Activated CD8-positive, alpha-beta memory T cell treated with anti-CD3 and anti-CD28 coated beads for 1 hour (primary cell): Measurements from ENCODE around the gene SPDYE1.
A peak's percentile ranks its signal among the peaks of the same experiment; 100 is the strongest.
"Not testable (repeated sequence)": the region's sequence is repeated elsewhere in the genome, so short reads cannot be mapped to it uniquely, and the experiment has no call there.

Source experiments
- DNase-seq, 2 donors: peaks; one replicate each; pipeline ENCODE4 v3.0.0-alpha.2; 2020; ENCODE audit warnings: low read depth in 1 of 2; ENCODE audit errors: extremely low read depth in 1 of 2

Gene SPDYE1

DNA sequence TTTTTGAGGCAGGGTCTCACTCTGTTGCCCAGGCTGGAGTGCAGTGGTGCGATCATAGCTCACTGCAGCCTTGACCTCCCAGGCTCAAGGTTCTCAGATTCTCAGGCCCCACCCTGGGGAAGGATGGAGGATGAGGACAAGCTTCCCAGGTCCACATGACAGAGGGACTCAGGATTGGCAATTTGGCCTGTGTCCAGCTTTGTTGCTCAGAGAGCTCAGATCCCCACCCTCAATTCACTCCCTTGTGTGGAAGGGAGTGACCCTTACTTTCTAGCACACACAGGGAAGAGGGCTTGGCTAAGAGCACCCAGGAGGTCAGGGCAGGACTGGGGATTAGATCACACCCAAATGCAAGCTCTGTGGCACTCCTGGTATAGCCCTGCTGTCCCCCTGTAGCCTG lies 6.9 kb upstream of the SPDYE1 start:
- not testable (repeated sequence) for DNase-seq

DNA sequence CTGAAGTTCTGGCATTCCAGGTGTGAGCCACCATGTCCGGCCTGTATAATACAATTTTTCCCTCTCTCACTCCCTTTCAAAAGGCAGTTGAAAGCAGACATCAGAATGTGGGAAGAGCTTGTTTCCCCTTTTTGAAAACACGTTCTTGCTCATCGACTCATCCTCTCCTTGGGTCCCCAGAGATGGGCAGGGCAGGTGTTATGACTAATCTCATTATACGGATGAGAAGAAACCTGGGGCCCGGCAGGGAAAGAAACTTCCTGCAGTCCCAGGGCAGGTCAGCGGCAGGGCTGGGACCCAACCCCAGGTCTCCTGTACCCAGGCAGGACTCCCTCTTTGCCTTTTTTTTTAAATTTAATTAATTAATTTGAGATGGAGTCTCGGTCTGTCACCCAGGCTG lies 4.8 kb upstream of the SPDYE1 start:
- not testable (repeated sequence) for DNase-seq

DNA sequence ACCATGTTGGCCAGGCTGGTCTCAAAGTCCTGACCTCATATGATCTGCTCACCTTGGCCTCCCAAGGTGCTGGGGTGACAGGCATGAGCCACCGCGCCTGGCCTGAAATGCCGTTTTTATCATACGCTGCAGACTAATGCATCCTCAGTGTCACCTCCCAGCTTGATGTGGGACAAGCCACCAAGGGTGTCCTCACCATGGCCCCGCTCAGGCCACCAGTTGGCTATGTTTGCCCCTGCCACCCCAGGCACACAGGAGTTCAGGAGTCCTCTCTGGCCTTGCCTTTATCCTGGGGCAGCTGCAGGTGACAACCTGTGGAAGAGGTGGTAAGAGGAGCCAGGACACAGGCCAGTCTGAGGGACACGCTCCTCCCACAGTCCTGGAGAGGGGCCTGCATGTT lies 3.0 kb upstream of the SPDYE1 start:
- DNase-seq, result not testable (repeated sequence)

DNA sequence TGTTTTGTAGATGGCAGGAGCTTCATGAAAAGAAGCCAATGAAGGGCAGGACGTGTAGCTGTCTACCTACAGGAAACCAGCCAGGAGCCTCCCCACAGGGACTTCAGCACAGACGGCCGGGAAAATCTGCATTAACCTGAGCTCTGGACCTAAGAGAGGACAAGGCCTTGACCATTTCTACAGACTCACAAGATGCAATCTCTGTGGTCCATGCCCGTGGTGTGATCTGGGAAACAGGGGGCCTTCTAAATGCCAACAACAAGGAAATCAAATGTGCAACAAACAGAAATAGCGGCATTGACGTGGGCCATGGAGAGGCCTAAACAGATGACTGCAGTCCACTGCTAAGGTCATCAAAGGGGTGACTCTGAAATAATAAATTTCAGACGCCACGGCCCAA lies 14.4 kb downstream of the SPDYE1 start:
- not testable (repeated sequence) for DNase-seq

DNA sequence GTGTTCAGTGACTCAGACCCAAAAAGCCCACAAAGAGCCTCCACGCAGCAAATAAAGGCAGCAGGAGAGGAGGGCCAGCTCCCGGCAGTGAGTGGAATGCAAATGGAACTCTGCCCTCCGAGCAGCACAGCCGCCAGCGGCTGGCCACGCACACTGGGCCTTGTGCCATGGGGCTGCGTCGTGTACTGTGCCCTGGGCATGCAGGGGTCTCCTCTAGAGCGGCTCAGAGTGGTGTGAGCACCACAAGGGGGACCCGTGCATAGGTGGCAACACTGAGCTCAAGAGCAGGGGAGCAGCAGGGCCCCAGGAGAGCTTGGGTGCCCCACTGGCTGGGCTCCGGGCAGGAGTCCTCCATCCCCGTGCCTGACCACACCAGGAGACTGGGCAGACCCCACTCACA lies 17.4 kb downstream of the SPDYE1 start:
- not testable (repeated sequence) for DNase-seq

DNA sequence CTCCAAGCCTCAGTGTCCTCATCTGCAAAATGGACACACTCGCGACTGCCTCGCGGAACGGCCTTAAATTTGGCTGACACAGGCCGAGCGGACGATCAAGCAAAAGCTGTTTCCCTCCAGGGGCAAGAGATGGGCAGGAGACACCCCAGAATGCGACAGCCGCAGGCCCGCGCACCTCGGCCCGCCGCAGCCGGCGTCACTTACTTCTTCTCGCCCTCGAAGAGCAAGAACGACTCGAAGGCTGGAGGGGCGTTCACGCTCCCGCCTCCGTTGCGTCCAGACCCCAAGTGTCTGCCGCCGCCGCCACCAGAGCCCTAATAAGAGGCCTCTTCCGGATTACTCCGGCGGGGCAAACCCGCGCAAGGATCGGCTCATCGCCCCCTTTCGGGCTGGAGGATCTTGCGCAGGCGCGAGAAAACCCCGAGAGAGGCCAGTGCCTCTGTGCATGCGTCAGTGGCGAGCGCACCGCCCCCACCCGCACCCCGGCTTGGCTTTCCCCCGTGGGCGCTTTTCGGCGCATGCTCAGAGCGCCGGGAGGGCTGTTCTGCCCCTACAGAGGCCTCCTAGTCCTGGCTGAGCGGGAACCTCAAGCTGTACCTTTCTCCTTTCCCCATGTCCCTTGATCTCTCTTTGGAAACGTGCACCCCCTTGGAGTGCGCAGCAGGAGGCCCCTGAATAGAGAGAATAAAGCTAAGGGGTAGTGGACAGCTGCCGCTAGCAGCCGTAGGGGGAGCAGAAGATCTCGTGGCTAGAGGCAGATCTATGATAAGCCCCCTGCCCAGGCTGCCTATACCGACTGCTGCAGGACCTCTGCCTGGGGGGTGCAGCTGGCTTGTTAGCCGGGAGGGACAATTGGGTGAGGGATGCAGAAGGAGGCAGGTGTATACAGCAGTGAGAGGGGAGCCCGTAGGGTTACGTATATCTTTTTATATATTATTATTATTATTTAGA lies 21.4 kb downstream of the SPDYE1 start:
- DNase-seq, result peak; percentile 97 to 99

DNA sequence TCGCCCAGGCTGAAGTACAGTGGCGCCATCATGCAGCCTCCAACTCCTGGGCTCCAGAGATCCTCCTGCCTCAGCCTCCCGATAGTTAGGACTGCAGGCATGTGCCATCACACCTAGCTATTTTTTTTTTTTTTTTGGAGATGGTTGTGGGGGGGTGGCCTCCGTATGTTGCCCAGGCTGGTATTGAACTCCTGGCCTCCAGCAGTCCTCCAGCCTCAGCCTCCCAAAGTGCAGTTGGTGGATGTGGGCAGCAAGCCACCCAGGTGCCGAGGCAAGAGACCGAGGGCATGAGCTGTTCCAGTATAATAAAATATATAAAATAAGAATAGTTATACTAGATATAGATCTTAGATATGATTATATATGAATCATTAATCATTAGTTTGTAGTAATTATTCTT lies 22.1 kb downstream of the SPDYE1 start:
- not testable (repeated sequence) for DNase-seq

DNA sequence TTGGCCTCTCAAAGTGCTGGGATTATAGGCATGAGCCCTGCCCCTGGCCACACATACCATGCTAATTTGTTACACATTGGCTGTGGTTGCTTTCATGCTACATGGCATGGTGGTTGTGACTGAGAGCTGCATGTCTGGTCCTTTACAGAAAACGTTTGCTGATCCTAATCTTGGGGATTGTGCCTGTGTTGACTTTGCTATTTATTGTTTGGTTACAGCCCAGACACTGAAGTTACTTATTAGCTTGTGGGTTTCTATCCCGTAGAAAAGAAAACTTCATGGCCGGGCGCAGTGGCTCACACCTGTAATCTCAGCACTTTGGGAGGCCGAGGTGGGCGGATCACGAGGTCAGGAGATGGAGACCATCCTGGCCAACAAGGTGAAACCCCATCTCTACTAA lies 24.4 kb downstream of the SPDYE1 start:
- not testable (repeated sequence) for DNase-seq

DNA sequence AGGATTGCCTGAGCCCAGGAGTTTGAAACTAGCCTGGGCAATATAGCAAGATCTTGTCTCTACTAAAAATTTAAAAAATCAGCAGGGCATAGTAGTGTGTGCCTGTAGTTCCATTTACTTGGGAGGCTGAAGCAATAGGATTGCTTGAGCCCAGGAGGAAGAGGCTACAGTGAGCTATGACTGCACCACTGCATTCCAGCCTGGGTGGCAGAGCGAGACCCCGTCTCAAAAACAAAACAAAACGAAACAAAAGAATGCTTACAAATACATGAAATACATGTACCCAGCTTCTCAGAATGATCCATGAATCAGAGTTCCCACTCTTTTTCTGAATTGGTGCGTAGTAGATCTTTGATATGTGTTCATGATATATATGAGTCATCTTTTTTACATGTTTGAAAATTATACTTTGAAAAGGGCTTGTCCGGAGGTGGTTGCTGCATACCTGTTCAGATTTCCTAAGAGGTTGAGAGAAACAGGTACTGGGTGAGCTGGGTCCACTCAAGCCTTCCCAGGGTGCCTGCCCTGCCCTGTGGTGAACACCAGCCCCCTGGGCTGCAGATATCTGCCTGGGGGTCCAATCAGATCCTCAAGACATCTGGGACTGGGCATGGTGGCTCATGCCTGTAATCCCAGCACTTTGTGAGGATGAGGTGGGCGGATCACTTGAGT lies 25.2 kb downstream of the SPDYE1 start:
- DNase-seq, result not testable (repeated sequence)

DNA sequence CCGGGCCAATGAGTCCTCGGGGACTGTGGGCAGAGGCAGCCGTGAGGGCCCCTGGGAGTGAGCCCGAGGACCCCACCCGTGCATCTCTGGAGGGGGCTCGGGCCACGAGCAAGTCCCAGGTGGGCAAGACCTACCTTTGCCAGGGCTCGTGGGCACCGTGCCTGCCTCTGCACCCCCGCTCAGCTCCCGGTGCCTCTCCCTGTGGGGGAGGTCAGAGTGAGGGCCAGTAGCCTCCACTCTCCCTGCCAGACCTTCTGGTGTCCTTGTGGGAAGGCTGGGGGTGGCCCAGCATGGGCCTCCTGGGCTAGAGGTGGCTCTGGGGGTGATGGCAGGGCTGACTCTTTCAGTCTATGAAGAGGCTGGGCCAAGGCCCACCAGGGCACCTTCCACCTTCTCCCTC lies 31.7 kb downstream of the SPDYE1 start:
- DNase-seq, result not testable (repeated sequence)

DNA sequence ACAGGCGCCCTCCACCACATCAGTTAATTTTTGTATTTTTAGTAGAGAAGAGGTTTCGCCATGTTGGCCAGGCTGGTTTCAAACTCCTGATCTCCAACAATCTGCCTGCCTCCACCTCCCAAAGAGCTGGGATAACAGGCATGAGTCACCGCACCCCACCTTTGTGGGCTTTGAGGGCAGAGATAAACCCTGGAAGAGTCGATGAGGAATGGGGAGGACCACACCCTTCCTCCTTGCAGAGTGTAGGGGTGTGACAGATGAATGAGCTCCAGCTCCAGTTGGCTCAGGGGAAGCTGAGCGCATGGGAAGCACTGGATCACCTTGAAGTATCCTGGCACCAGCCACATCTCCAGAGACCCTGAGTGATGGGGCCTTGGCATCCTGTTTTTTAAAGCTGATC lies 32.3 kb downstream of the SPDYE1 start:
- DNase-seq, result not testable (repeated sequence)

DNA sequence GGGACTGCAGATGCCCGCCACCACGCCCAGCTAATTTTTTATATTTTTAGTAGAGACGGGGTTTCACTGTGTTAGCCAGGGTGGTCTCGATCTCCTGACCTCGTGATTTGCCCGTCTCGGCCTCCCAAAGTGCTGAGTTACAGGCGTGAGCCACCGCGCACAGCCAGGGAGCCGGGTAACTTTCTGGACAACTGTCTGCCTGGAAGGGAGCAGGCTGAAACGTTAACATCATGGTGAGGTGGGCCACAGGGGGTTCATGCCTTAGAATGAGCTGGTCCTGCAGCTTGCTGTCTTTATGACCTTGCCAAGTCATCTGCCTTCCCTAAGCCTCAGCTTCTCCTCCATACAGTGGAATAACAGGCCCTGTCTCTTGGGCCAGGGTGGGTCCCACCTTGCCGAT lies 33.6 kb downstream of the SPDYE1 start:
- not testable (repeated sequence) for DNase-seq

DNA sequence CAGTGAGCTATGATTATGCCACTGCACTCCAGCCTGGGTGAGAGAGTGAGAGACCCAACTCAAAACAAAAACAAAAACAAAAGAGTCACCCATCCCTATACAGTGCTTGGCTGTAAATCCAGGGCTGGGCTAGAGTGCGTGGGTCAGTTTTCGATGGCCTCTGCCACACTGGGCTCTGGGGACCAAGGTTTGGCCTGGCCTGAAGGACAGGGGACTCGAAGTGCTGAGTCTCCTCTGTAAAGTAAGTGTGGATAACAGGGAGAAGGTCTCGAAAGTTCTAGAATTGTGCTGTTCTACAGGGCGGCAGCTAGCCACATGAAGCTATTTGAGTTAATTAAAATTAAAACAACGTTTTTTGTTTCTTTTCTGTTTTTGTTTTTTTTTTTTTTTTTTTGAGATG lies 34.3 kb downstream of the SPDYE1 start:
- DNase-seq, result not testable (repeated sequence)

DNA sequence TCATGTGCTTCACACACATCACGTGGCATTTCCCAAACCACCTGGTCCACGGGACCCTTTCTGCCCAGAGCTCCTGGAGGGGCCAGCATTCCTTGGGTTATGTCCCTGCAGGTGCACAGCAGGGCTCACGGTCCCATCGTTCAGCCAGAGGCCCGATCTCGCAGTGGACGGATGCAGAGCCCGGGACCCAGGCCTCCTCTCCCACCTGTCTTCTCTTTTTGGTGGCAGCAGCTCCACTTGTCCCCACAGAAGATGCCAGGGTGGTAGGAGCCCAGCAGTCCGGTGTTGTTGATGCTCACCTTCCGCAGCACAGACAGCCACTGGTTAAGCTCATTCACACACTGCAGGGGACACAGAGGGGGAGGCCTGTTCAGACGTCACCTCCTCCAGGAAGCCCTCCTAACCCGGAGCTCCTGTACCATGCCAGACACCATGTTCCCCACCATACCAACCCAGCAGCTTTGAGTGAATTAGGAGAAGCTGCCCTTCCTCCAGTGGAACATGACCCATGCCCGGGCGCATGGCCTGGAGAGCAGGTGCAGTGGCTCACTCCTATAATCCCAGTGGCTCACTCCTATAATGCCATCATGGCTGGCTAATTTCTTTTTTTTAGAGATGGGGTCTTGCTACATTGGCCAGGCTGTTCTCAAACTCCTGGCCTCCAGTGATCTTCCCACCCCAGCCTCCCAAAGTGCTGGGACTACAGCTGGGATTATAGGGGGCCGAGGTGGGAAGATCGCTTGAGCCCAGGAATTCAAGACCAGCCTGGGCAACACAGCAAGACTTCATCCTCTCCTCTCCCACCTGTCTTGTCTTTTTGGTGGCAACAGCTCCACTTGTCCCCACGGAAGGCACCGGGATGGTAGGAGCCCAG lies 36.5 kb downstream of the SPDYE1 start:
- DNase-seq, result not testable (repeated sequence)

DNA sequence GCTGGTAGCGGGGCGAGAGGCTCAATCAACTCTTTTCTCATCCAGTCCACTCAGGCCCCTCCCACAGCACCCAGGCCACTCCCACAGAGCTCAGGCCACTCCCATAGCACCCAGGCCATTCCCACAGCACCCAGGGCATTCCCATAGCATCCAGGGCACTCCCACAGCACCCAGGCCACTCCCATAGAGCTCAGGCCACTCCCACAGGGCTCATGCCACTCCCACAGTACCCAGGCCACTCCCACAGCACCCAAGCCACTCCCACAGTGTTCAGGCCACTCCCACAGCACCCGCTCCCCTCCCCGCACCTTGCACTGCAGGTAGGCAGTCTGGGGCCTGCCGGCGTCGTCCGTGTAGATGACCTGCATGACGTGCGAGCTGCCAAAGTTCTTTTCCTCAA lies 38.7 kb downstream of the SPDYE1 start:
- not testable (repeated sequence) for DNase-seq

DNA sequence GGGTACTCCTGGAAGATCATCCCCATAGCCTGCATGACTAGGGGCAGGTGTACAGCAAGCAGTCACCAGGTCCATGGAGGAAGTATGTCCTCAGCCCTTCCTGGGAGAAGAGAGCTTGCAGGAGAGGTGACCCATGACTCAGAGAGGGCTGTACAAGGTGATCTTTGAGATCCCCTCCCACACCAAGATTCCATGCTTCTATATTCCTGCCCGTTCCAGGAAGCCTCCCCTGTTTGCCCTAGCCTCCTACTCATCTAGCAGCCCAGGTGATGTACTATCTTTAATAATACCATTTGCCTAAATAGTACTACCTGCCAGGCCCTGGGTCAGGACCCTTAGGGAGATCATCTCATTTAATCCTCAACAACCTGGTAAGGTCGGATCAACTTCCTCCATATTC lies 40.3 kb downstream of the SPDYE1 start:
- not testable (repeated sequence) for DNase-seq

DNA sequence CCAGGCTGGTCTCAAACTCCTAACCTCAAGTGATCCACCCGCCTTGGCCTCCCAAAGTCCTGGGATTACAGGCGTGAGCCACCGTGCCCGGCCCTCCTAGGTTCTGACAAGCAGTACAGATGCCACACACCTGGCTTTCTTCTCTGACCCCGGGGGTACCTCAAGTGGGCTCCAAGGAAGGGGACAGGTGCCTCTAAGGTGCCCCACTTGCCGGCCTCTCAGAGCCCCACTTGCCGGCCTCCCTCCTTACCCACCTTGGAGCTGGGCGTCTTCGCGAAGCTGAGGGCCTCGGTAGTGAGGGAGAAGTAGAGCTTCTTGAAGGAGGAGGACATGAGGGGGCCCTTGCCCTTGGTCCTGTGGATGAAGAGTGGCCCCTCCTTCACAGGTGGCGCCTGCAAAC lies 40.9 kb downstream of the SPDYE1 start:
- DNase-seq, result not testable (repeated sequence)

DNA sequence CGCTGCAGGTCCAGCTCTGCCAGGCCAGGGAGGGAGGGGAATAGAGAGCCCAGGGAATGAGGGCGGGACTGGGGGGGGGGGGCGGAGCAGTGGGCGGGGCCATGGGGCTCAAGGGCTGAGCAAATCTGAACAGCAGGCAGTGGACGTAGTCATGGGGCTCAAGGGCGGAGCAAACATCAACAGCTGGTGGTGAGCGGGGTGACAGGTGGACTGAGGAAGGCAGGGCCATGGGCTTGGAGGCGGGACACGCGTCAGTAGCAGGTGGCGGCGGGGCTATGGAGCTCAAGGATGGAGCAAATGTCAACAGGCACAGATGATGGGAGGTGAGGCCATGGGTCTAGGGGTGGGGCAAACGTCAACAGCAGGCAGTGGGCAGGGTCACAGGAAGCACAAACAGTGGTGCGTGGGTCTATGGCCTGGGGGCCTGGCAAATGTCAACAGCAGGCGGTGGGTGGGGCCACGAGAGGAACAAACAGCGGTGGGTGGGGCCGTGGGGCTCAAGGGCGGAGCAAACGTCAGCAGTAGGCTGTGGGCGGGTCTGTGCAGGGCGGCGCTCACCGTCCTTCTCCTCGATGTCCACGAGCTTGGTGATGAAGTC lies 41.4 kb downstream of the SPDYE1 start:
- peak; percentile 50 to 70 for DNase-seq

DNA sequence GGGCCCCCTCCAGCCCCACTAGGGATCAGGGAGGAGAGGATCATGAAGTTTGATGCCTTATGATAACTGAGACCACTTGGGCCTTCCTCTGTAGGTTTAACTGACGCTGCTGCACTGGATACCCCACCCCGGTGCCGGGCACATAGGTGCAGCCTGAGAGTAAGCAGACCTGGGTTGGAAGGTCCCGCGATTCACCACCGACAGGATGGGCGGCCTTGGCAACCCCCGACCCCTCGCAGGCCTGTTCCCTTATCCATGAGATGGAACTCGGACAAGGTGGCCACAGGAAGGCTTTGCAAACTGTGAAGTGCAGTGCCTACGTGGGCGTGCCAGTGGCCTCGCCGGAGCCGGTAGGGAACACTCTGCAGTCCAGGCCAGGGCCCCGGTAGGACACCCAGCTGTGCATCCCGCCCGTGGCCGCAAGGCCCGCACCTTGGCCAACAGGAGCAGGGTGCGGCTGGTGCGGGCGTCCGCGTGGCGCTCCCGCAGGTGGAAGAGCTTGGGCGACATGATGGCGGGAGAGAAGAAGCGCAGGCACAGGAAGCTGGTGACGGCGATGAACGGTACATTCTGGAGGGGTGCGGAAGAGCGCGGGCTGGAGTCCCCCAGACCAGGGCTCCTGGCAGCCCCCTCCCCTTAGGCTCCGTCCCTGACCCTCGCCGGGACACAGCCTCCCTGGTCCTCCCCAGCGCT lies 42.2 kb downstream of the SPDYE1 start:
- not testable (repeated sequence) for DNase-seq

DNA sequence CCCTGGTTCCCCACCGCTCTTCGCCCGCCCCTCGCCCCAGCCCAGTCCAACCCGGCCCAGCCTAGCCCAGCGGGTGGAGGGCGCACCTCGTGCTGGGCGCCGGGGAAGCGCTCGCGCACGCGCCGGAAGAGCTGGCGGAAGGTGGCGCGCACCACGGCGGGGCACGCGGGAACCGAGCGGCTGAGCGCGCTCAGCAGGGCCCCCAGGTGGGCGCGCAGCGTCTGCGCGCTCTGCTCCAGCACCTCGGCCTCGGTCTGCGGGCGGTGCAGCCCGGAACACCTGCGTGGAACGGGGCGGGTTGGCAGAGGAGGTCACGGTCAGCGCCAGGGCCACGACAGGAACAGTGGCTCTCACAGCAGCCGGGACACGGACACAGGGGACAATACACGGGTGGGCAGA lies 42.8 kb downstream of the SPDYE1 start:
- DNase-seq, result peak in 1 of 2 donors; percentile 46
